Calu3 (cell line): Measurements from ENCODE around the gene UCHL3. TPM values are rescaled to one million over a fixed set of nuclear protein-coding genes. Genes with fewer than 3 reads are reported as not detected.

Experiments used
- BruUV-seq: library from RNA; stranded (reverse); fragments of 400-500 nt; replicated peaks from 2 replicates; lab custom pipeline; 2021; lab: Mats Ljungman, UMichigan
- CTCF ChIA-PET: fragments of 300-600 bp; sonication (Branson Sonifier 250); formaldehyde crosslinking; loops from one replicate; lab custom pipeline; 2022; ENCODE audit warnings: antibody characterized with exemption; lab: Charles Lee
- DNase-seq: peaks from one replicate; pipeline ENCODE4 v3.0.0; 2022
- H3K27ac Mint-ChIP-seq: one replicate; pipeline ENCODE4 v1.8.0; 2022; ENCODE audit warnings: mixed read lengths; ENCODE audit not compliant: unreplicated experiment
- H3K27me3 Mint-ChIP-seq: one replicate; pipeline ENCODE4 v1.8.0; 2022; ENCODE audit warnings: mixed read lengths; ENCODE audit not compliant: unreplicated experiment
- H3K36me3 Mint-ChIP-seq: one replicate; pipeline ENCODE4 v1.8.0; 2022; ENCODE audit warnings: mild to moderate bottlenecking, moderate library complexity, mixed read lengths; ENCODE audit not compliant: insufficient read depth, unreplicated experiment
- H3K4me1 Mint-ChIP-seq: one replicate; pipeline ENCODE4 v1.8.0; 2022; ENCODE audit warnings: mild to moderate bottlenecking, low read depth, mixed read lengths; ENCODE audit not compliant: unreplicated experiment
- H3K4me3 Mint-ChIP-seq: one replicate; pipeline ENCODE4 v1.8.0; 2022; ENCODE audit warnings: mild to moderate bottlenecking, low read depth, moderate library complexity, mixed read lengths; ENCODE audit not compliant: unreplicated experiment
- H3K9me3 Mint-ChIP-seq: one replicate; pipeline ENCODE4 v1.8.0; 2022; ENCODE audit warnings: low read depth, mixed read lengths; ENCODE audit not compliant: unreplicated experiment
- CTCF ChIP-seq: fragments of 200-600 bp; IDR thresholded peaks from one replicate; pipeline ENCODE4 v1.8.0; 2022; ENCODE audit warnings: antibody characterized with exemption; ENCODE audit not compliant: unreplicated experiment
- intact Hi-C: fragments of 100-400 bp; cut with micrococcal nuclease; formaldehyde crosslinking; loops from one replicate; pipeline ENCODE4 v1.10.0; 2022; ENCODE audit not compliant: unreplicated experiment
- total RNA-seq: library from RNA; stranded (reverse); gene quantifications from 2 replicates; pipeline ENCODE4 v1.2.3, GENCODE V29; 2022

UCHL3 gene
- total RNA-seq, 1 experiment from 2014 or later: 23.2 TPM

- no peak for DNase-seq
- no peak overlapping the region for H3K4me3 Mint-ChIP-seq
- no TSS peak for BruUV-seq
- no peaks in the 10 kb centered on the region for H3K4me1 Mint-ChIP-seq
- intact Hi-C loops: no loop called here
- TF ChIP-seq CTCF: no peak
- peaks cover 13% of the 10 kb centered on the region for H3K36me3 Mint-ChIP-seq
- no peaks in the 10 kb centered on the region for H3K27me3 Mint-ChIP-seq
- no peaks in the 10 kb centered on the region for H3K9me3 Mint-ChIP-seq
- CTCF ChIA-PET: no interaction called here
- no peak overlapping the region for H3K27ac Mint-ChIP-seq
These were observed 15.7 kb upstream of the UCHL3 start for GRCh38 chr13:75533861-75534260.

- no TSS peak for BruUV-seq
- intact Hi-C loops: no loop called here
- CTCF ChIA-PET: no interaction called here
- Mint-ChIP-seq H3K9me3 (no peaks in the 10 kb centered on the region), H3K27ac (peak within 1 kb of the TSS; percentile 84), H3K36me3 (peaks cover 13% of the 10 kb centered on the region), H3K27me3 (no peaks in the 10 kb centered on the region), H3K4me1 (no peaks in the 10 kb centered on the region), H3K4me3 (peak within 1 kb of the TSS; percentile 88)
- peak; percentile 41 for DNase-seq
- TF ChIP-seq CTCF: no peak
These were observed 11.9 kb upstream of the UCHL3 start, which contains the start of gene COMMD6 for GRCh38 chr13:75537401-75538365. COMMD6 (minus strand) TSS chr13:75537841; CDS start chr13:75537805, 36 bp downstream.

GRCh38 chr13:75541287-75541686 lies 8.3 kb upstream of the UCHL3 start:
- BruUV-seq: no TSS peak
- H3K27me3 Mint-ChIP-seq: no peaks in the 10 kb centered on the region

GRCh38 chr13:75541961-75542360 lies 7.6 kb upstream of the UCHL3 start:
- Mint-ChIP-seq H3K36me3 (peaks cover 13% of the 10 kb centered on the region), H3K9me3 (no peaks in the 10 kb centered on the region), H3K4me1 (no peaks in the 10 kb centered on the region), H3K27ac (no peak overlapping the region), H3K27me3 (no peaks in the 10 kb centered on the region), H3K4me3 (no peak overlapping the region)
- BruUV-seq: no TSS peak
- intact Hi-C loops: loop anchor here (10.0 kb wide), 1 partner anchor 57 kb away; the partner anchor contains the start of gene TBC1D4
- TF ChIP-seq CTCF: no peak
- DNase-seq: no peak
- CTCF ChIA-PET: no interaction called here

More at GRCh38 chr13:75541287-75541686, 8.3 kb upstream of the UCHL3 start:
- Mint-ChIP-seq H3K9me3 (no peaks in the 10 kb centered on the region), H3K4me3 (no peak overlapping the region), H3K4me1 (no peaks in the 10 kb centered on the region), H3K27ac (no peak overlapping the region), H3K36me3 (peaks cover 13% of the 10 kb centered on the region)
- TF ChIP-seq CTCF: no peak
- intact Hi-C loops: loop anchor here (10.0 kb wide), 1 partner anchor 56 kb away; the partner anchor contains the start of gene TBC1D4
- CTCF ChIA-PET: no interaction called here
- DNase-seq: no peak
